Loucy (cell line): ENCODE data around the gene PSMB9.

Source experiments
- H2AFZ ChIP-seq: fragments of 200-600 bp; sonication (generic); 2 replicates; pipeline ENCODE4 v1.6.0; 2016; ENCODE audit warnings: antibody characterized with exemption, mild to moderate bottlenecking, low read length, moderate library complexity
- H3F3A ChIP-seq: fragments of 200-600 bp; 2 replicates; pipeline ENCODE4 v1.6.0; 2016; ENCODE audit warnings: antibody characterized with exemption, low read depth, mild to moderate bottlenecking
- H3K27me3 ChIP-seq: fragments of 200-600 bp; sonication (generic); 2 replicates; pipeline ENCODE4 v1.6.1; 2014; ENCODE audit warnings: low read length, mild to moderate bottlenecking; ENCODE audit not compliant: insufficient read depth, poor library complexity, severe bottlenecking
- H3K36me3 ChIP-seq: fragments of 200-600 bp; sonication (generic); 2 replicates; pipeline ENCODE4 v1.6.1; 2016; ENCODE audit warnings: low read length; ENCODE audit not compliant: insufficient read depth
- H3K4me1 ChIP-seq: fragments of 200-600 bp; sonication (generic); 2 replicates; pipeline ENCODE4 v1.5.1; 2014; ENCODE audit warnings: low read length, mild to moderate bottlenecking; ENCODE audit not compliant: insufficient read depth, poor library complexity, severe bottlenecking
- H3K4me2 ChIP-seq: fragments of 200-600 bp; sonication (generic); 2 replicates; pipeline ENCODE4 v1.6.0; 2014; ENCODE audit warnings: antibody characterized with exemption, low read length, low read depth, mild to moderate bottlenecking; ENCODE audit not compliant: poor library complexity, severe bottlenecking
- H3K4me3 ChIP-seq: fragments of 200-600 bp; sonication (generic); 2 replicates; pipeline ENCODE4 v1.5.1; 2014; ENCODE audit warnings: low read length, mild to moderate bottlenecking, mixed read lengths; ENCODE audit not compliant: poor library complexity, severe bottlenecking
- H3K79me2 ChIP-seq: fragments of 200-600 bp; sonication (generic); 2 replicates; pipeline ENCODE4 v1.6.1; 2014; ENCODE audit warnings: low read length; ENCODE audit not compliant: insufficient read depth
- H3K9ac ChIP-seq: fragments of 200-600 bp; sonication (generic); 2 replicates; pipeline ENCODE4 v1.6.0; 2014; ENCODE audit warnings: mild to moderate bottlenecking, low read depth, low read length, moderate library complexity; ENCODE audit not compliant: poor library complexity, severe bottlenecking
- H3K9me2 ChIP-seq: fragments of 200-600 bp; sonication (generic); replicated peaks from 2 replicates; pipeline ENCODE4 v1.6.1; 2016; ENCODE audit warnings: low read depth, low read length, mixed read lengths
- H3K9me3 ChIP-seq: fragments of 200-600 bp; sonication (generic); 2 replicates; pipeline ENCODE4 v1.6.1; 2014; ENCODE audit warnings: mild to moderate bottlenecking, antibody characterized with exemption, low read length, low read depth; ENCODE audit not compliant: insufficient read depth
- H4K20me1 ChIP-seq: fragments of 200-600 bp; sonication (generic); 2 replicates; pipeline ENCODE4 v1.6.0; 2014; ENCODE audit warnings: antibody characterized with exemption, low read length, mild to moderate bottlenecking; ENCODE audit not compliant: insufficient read depth, poor library complexity, severe bottlenecking
- CTCF ChIP-seq: fragments of 200-600 bp; sonication (generic); conservative IDR thresholded peaks from 2 replicates; pipeline ENCODE4 v1.5.1; 2014; ENCODE audit warnings: mild to moderate bottlenecking, antibody characterized with exemption, low read length
- EZH2phosphoT487 ChIP-seq: fragments of 200-600 bp; IDR thresholded peaks from 2 replicates; pipeline ENCODE4 v1.6.1; 2018; ENCODE audit warnings: antibody characterized with exemption, mild to moderate bottlenecking, moderate library complexity, borderline replicate concordance

PSMB9 gene

GRCh38 chr6:32885698-32886286 lies 31.8 kb downstream of the PSMB9 start:
- H3K4me3 ChIP-seq, result no peak overlapping the region
- no peaks in the 10 kb centered on the region for H3K27me3 ChIP-seq
- no peak overlapping the region for H3K9ac ChIP-seq
- no peaks in the 10 kb centered on the region for H3F3A ChIP-seq
- H2AFZ ChIP-seq, result no peak overlapping the region
- H3K79me2 ChIP-seq, result no peaks in the 10 kb centered on the region
- no peak for TF ChIP-seq EZH2phosphoT487
- peak; percentile 75 for TF ChIP-seq CTCF
- no peaks in the 10 kb centered on the region for H4K20me1 ChIP-seq
- H3K9me2 ChIP-seq, result no peaks in the 10 kb centered on the region
- no peaks in the 10 kb centered on the region for H3K4me1 ChIP-seq
- no peaks in the 10 kb centered on the region for H3K36me3 ChIP-seq
- H3K9me3 ChIP-seq, result no peaks in the 10 kb centered on the region
- H3K4me2 ChIP-seq, result no peak overlapping the region

GRCh38 chr6:32886681-32887383 lies 32.8 kb downstream of the PSMB9 start:
- no peaks in the 10 kb centered on the region for H3K4me1 ChIP-seq
- no peak overlapping the region for H3K4me3 ChIP-seq
- no peaks in the 10 kb centered on the region for H3K36me3 ChIP-seq
- no peaks in the 10 kb centered on the region for H3K9me2 ChIP-seq
- no peaks in the 10 kb centered on the region for H3K27me3 ChIP-seq
- no peaks in the 10 kb centered on the region for H3F3A ChIP-seq
- no peaks in the 10 kb centered on the region for H4K20me1 ChIP-seq
- H2AFZ ChIP-seq, result no peak overlapping the region
- H3K9ac ChIP-seq, result no peak overlapping the region
- H3K9me3 ChIP-seq, result no peaks in the 10 kb centered on the region
- no peak for TF ChIP-seq EZH2phosphoT487
- TF ChIP-seq CTCF, result no peak
- no peaks in the 10 kb centered on the region for H3K79me2 ChIP-seq
- no peak overlapping the region for H3K4me2 ChIP-seq

GRCh38 chr6:32887616-32888015 lies 33.6 kb downstream of the PSMB9 start:
- H3K9ac ChIP-seq, result no peak overlapping the region
- H3K79me2 ChIP-seq, result no peaks in the 10 kb centered on the region
- H3K9me2 ChIP-seq, result no peaks in the 10 kb centered on the region
- TF ChIP-seq EZH2phosphoT487 (no peak), CTCF (no peak)
- H2AFZ ChIP-seq, result no peak overlapping the region
- no peaks in the 10 kb centered on the region for H4K20me1 ChIP-seq
- no peaks in the 10 kb centered on the region for H3K9me3 ChIP-seq
- H3K4me3 ChIP-seq, result no peak overlapping the region
- no peaks in the 10 kb centered on the region for H3K4me1 ChIP-seq
- no peaks in the 10 kb centered on the region for H3K36me3 ChIP-seq
- no peaks in the 10 kb centered on the region for H3K27me3 ChIP-seq
- no peak overlapping the region for H3K4me2 ChIP-seq
- no peaks in the 10 kb centered on the region; the same call in 1 of the 2 replicates for H3F3A ChIP-seq
